Panc1 (cell line): Measurements from ENCODE around the gene ASXL3. TPM values are rescaled to one million over a fixed set of nuclear protein-coding genes. Genes with fewer than 3 reads are reported as not detected.

ENCODE experiments used
- ATAC-seq: fragments of 200-7000 bp; cut with Tn5 transposase; 2 replicates; pipeline ENCODE4 v1.9.1; 2020; ENCODE audit warnings: mild to moderate bottlenecking, moderate library complexity
- BruUV-seq: library from RNA; stranded (reverse); fragments of 400-500 nt; replicated peaks from 2 replicates; lab custom pipeline; 2021; lab: Mats Ljungman, UMichigan
- CTCF ChIA-PET: fragments of 300-600 bp; sonication (Branson Sonifier 250); formaldehyde crosslinking; loops from one replicate; lab custom pipeline; 2022; ENCODE audit warnings: antibody characterized with exemption; lab: Charles Lee
- POLR2A ChIA-PET: fragments of 300-600 bp; sonication (Branson Sonifier 250); formaldehyde crosslinking; loops from one replicate; lab custom pipeline; 2022; ENCODE audit warnings: antibody characterized with exemption; lab: Charles Lee
- DNase-seq: peaks from one replicate; pipeline ENCODE4 v3.0.0-alpha.2; 2010; ENCODE audit warnings: low read depth, low spot score
- H3K27ac ChIP-seq: 2 replicates; pipeline ENCODE4 v1.5.1; 2011; ENCODE audit warnings: mild to moderate bottlenecking, low read length, inconsistent platforms
- H3K27me3 ChIP-seq: fragments of 200-500 bp; sonication (Bioruptor generic); 2 replicates; pipeline ENCODE4 v1.6.0; 2014; ENCODE audit warnings: low read length, inconsistent platforms; ENCODE audit not compliant: control insufficient read depth, insufficient read depth
- H3K36me3 ChIP-seq: fragments of 200-500 bp; sonication (Bioruptor generic); 2 replicates; pipeline ENCODE4 v1.5.1; 2014; ENCODE audit warnings: inconsistent platforms, mild to moderate bottlenecking, low read length, moderate library complexity; ENCODE audit not compliant: control insufficient read depth, insufficient read depth
- H3K4me1 ChIP-seq: 2 replicates; pipeline ENCODE4 v1.5.1; 2011; ENCODE audit warnings: inconsistent platforms, mild to moderate bottlenecking, low read length, moderate library complexity; ENCODE audit not compliant: control insufficient read depth, insufficient read depth
- H3K4me3 ChIP-seq, 2 experiments: 2 replicates each; pipeline ENCODE4 v1.5.1; 2011 to 2012; ENCODE audit warnings: low read depth in 2 of 2, low read length in 2 of 2, mild to moderate bottlenecking in 2 of 2, inconsistent platforms in 1 of 2, moderate library complexity in 1 of 2
- H3K9me3 ChIP-seq: fragments of 200-500 bp; sonication (Bioruptor generic); 2 replicates; pipeline ENCODE4 v1.5.1; 2014; ENCODE audit warnings: low read depth, mild to moderate bottlenecking, inconsistent platforms, low read length, moderate library complexity; ENCODE audit not compliant: control insufficient read depth, insufficient read depth
- POLR2AphosphoS5 ChIP-seq: IDR thresholded peaks from 2 replicates; pipeline ENCODE4 v1.6.1; 2012; ENCODE audit warnings: mild to moderate bottlenecking, low read depth, low read length, moderate library complexity
- SIN3A ChIP-seq: IDR thresholded peaks from 2 replicates; pipeline ENCODE4 v1.6.1; 2012; ENCODE audit warnings: low read depth, mild to moderate bottlenecking, low read length, moderate library complexity, borderline replicate concordance; ENCODE audit not compliant: insufficient read depth
- TCF7L2 ChIP-seq: IDR thresholded peaks from 2 replicates; pipeline ENCODE4 v1.6.1; 2011; ENCODE audit warnings: mild to moderate bottlenecking, low read depth, low read length, inconsistent platforms
- in situ Hi-C: cut with HindIII; loops from 2 replicates; pipeline ENCODE4 v1.10.0; 2016; ENCODE audit warnings: low sequenced_read_pairs, low pct_unique_long_range_greater_than_20kb
- intact Hi-C: fragments of 100-400 bp; cut with micrococcal nuclease; formaldehyde crosslinking; loops from one replicate; pipeline ENCODE4 v1.10.0; 2022; ENCODE audit not compliant: unreplicated experiment
- total RNA-seq: library from RNA; stranded (reverse); gene quantifications from one replicate; pipeline ENCODE4 v1.2.1, GENCODE V29; 2021; ENCODE audit not compliant: unreplicated experiment
- TF ChIP-seq, protein P1 (sequence below): fragments of 450-650 bp; IDR thresholded peaks from 2 replicates; pipeline ENCODE4 v1.5.1; 2017; ENCODE audit warnings: mild to moderate bottlenecking
- TF ChIP-seq, protein P2 (sequence below), 2 experiments: IDR thresholded peaks; 2 replicates each; pipeline ENCODE4 v1.6.1; 2011 to 2012; ENCODE audit warnings: low read depth in 2 of 2, control low read depth in 1 of 2, low read length in 1 of 2, mild to moderate bottlenecking in 1 of 2, moderate library complexity in 1 of 2; ENCODE audit not compliant: insufficient read depth in 1 of 2

Gene ASXL3
- total RNA-seq, 1 experiment from 2014 or later: 0.74 TPM

DNA sequence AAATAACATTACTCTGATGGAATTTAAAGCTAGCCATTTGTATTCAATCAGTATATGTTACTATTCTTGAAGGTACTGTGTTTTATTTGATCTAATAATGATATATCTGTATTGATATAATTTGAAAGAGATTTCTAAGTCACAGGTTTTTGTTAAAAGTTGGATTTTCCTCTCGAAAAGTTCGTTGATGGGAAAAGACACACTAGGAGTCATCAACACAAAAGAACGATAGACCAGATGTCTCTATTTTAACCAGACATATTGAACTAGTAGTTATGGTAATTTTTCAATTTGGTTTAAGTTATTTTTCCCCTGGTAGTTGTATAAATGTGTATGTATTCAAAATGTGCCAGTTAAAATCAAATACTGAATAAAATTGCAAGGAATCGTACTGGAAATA lies 2.5 kb downstream of the ASXL3 start:
- DNase-seq (no peak), ATAC-seq (no peak)
- no peak overlapping the region for H3K4me3 ChIP-seq
- no peaks in the 10 kb centered on the region for H3K36me3 ChIP-seq
- intact Hi-C loops (no loop called here), in situ Hi-C loops (no loop called here)
- BruUV-seq: no TSS peak
- ChIA-PET CTCF (no interaction called here), POLR2A (interaction anchor here (0.6 kb wide), 1 partner anchor 102 kb away, joined by 8 read pairs; no protein-coding TSS in a partner anchor)
- peaks cover 9% of the 10 kb centered on the region; the same call in 1 of the 2 replicates for H3K4me1 ChIP-seq
- no peak overlapping the region for H3K27ac ChIP-seq
- H3K27me3 ChIP-seq: peaks cover 41% of the 10 kb centered on the region
- TF ChIP-seq TCF7L2 (no peak), SIN3A (no peak), POLR2AphosphoS5 (no peak)
- TF ChIP-seq, protein P1, sequence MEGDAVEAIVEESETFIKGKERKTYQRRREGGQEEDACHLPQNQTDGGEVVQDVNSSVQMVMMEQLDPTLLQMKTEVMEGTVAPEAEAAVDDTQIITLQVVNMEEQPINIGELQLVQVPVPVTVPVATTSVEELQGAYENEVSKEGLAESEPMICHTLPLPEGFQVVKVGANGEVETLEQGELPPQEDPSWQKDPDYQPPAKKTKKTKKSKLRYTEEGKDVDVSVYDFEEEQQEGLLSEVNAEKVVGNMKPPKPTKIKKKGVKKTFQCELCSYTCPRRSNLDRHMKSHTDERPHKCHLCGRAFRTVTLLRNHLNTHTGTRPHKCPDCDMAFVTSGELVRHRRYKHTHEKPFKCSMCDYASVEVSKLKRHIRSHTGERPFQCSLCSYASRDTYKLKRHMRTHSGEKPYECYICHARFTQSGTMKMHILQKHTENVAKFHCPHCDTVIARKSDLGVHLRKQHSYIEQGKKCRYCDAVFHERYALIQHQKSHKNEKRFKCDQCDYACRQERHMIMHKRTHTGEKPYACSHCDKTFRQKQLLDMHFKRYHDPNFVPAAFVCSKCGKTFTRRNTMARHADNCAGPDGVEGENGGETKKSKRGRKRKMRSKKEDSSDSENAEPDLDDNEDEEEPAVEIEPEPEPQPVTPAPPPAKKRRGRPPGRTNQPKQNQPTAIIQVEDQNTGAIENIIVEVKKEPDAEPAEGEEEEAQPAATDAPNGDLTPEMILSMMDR: no peak
- TF ChIP-seq, protein P2, sequence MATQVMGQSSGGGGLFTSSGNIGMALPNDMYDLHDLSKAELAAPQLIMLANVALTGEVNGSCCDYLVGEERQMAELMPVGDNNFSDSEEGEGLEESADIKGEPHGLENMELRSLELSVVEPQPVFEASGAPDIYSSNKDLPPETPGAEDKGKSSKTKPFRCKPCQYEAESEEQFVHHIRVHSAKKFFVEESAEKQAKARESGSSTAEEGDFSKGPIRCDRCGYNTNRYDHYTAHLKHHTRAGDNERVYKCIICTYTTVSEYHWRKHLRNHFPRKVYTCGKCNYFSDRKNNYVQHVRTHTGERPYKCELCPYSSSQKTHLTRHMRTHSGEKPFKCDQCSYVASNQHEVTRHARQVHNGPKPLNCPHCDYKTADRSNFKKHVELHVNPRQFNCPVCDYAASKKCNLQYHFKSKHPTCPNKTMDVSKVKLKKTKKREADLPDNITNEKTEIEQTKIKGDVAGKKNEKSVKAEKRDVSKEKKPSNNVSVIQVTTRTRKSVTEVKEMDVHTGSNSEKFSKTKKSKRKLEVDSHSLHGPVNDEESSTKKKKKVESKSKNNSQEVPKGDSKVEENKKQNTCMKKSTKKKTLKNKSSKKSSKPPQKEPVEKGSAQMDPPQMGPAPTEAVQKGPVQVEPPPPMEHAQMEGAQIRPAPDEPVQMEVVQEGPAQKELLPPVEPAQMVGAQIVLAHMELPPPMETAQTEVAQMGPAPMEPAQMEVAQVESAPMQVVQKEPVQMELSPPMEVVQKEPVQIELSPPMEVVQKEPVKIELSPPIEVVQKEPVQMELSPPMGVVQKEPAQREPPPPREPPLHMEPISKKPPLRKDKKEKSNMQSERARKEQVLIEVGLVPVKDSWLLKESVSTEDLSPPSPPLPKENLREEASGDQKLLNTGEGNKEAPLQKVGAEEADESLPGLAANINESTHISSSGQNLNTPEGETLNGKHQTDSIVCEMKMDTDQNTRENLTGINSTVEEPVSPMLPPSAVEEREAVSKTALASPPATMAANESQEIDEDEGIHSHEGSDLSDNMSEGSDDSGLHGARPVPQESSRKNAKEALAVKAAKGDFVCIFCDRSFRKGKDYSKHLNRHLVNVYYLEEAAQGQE (IDR thresholded peaks at IDR 0.05; ENCODE audit: insufficient read depth in 1 of 2, low read depth in 2 of 2, low read length in 1 of 2): no peak
- H3K9me3 ChIP-seq: no peaks in the 10 kb centered on the region

DNA sequence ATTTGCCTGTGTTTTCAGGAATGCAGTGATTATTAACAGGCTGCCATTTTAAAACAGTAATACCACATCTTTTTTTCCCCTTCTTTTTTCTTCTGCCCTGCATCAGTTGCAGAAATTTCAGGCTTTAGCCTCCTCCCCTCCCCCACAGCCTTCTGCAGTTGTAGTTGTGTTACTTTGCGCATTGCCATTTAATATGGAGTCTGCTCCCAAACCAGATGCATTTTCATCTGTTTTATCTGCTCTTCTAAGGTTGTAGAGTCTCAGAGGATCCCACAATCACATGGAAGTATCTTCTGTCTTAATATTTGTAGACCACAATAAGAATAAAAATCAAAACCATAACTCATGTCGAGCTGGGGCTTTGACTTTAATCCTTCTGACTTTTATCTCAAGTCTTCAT lies 3.8 kb downstream of the ASXL3 start:
- ATAC-seq (no peak), DNase-seq (no peak)
- BruUV-seq: no TSS peak
- intact Hi-C loops (no loop called here), in situ Hi-C loops (no loop called here)
- Histone ChIP-seq H3K9me3 (no peaks in the 10 kb centered on the region), H3K27me3 (peaks cover 30% of the 10 kb centered on the region), H3K4me1 (peaks cover 9% of the 10 kb centered on the region; the same call in 1 of the 2 replicates), H3K27ac (no peak overlapping the region), H3K36me3 (no peaks in the 10 kb centered on the region), H3K4me3 (no peak overlapping the region)
- ChIA-PET POLR2A (no interaction called here), CTCF (no interaction called here)
- TF ChIP-seq, protein P2 (IDR thresholded peaks at IDR 0.05; ENCODE audit: insufficient read depth in 1 of 2, low read depth in 2 of 2, low read length in 1 of 2): no peak
- no peak for TF ChIP-seq SIN3A
- TF ChIP-seq TCF7L2: no peak
- no peak for TF ChIP-seq POLR2AphosphoS5
